AG08395 (cell line): Measurements from ENCODE around the gene GABRG3.

ENCODE experiments used
- DNase-seq: peaks from one replicate; pipeline ENCODE4 v3.0.0; 2012; ENCODE audit warnings: mixed read lengths, low spot score

The GABRG3 gene

GRCh38 chr15:27509014-27509413, 538.0 kb downstream of the GABRG3 start:
- no peak for DNase-seq

- no peak for DNase-seq
Measured at GRCh38 chr15:27512281-27513001, 541.5 kb downstream of the GABRG3 start.

GRCh38 chr15:27514526-27514925, 543.5 kb downstream of the GABRG3 start:
- DNase-seq, result no peak

- DNase-seq, result no peak
Measured at GRCh38 chr15:27527490-27528067, 556.6 kb downstream of the GABRG3 start.

GRCh38 chr15:27529399-27529798, 558.4 kb downstream of the GABRG3 start:
- DNase-seq, result no peak

- DNase-seq, result no peak
Measured at GRCh38 chr15:27530994-27531393, 560.0 kb downstream of the GABRG3 start.

GRCh38 chr15:27532358-27532757, 561.4 kb downstream of the GABRG3 start:
- no peak for DNase-seq

GRCh38 chr15:27535445-27536129, 564.6 kb downstream of the GABRG3 start:
- no peak for DNase-seq

- DNase-seq, result no peak
Measured at GRCh38 chr15:27538325-27538724, 567.3 kb downstream of the GABRG3 start.

GRCh38 chr15:27541581-27541980, 570.6 kb downstream of the GABRG3 start:
- DNase-seq, result no peak

- no peak for DNase-seq
Measured at GRCh38 chr15:27545494-27546255, 574.7 kb downstream of the GABRG3 start.

- DNase-seq, result no peak
Measured at GRCh38 chr15:27549746-27550145, 578.8 kb downstream of the GABRG3 start.

GRCh38 chr15:27550635-27551034, 579.7 kb downstream of the GABRG3 start:
- no peak for DNase-seq

GRCh38 chr15:27561816-27562215, 590.8 kb downstream of the GABRG3 start:
- DNase-seq, result no peak

GRCh38 chr15:27563765-27564370, 592.9 kb downstream of the GABRG3 start:
- no peak for DNase-seq

GRCh38 chr15:27564656-27565055, 593.7 kb downstream of the GABRG3 start:
- no peak for DNase-seq

GRCh38 chr15:27570746-27571145, 599.8 kb downstream of the GABRG3 start:
- no peak for DNase-seq

- DNase-seq, result no peak
Measured at GRCh38 chr15:27573805-27574485, 603.0 kb downstream of the GABRG3 start.

- no peak for DNase-seq
Measured at GRCh38 chr15:27574541-27575054, 603.6 kb downstream of the GABRG3 start.

GRCh38 chr15:27575521-27575920, 604.5 kb downstream of the GABRG3 start:
- no peak for DNase-seq

GRCh38 chr15:27576576-27576975, 605.6 kb downstream of the GABRG3 start:
- DNase-seq, result no peak
